ENCODE data around the gene SEPTIN1. TPM values are rescaled to one million over a fixed set of nuclear protein-coding genes. Genes with fewer than 3 reads are reported as not detected.
"Not testable (repeated sequence)": the region's sequence is repeated elsewhere in the genome, so short reads cannot be mapped to it uniquely, and the experiment has no call there.

Gene SEPTIN1
- total and polyA plus RNA-seq, 2 experiments from 2014 or later: 0.21 to 3.9 TPM

- H3K4me3 ChIP-seq; H3K27me3 Mint-ChIP-seq (ENCODE audit: insufficient read depth, low read depth, poor library complexity); H3K36me3 Mint-ChIP-seq (ENCODE audit: low read depth); H3K4me3 Mint-ChIP-seq; H3F3A ChIP-seq (replicated peaks; ENCODE audit: low read depth); H3K4me2 ChIP-seq; H3K27me3 ChIP-seq (ENCODE audit: insufficient read depth); H3K36me3 ChIP-seq (ENCODE audit: insufficient read depth); H3K9me3 Mint-ChIP-seq; ATAC-seq; H3K4me1 ChIP-seq (ENCODE audit: insufficient read depth); H3K27ac Mint-ChIP-seq; H3K4me1 Mint-ChIP-seq; H2AFZ ChIP-seq; DNase-seq (ENCODE audit: low spot score); H3K9me2 ChIP-seq (ENCODE audit: insufficient read depth); H3K27ac ChIP-seq (ENCODE audit: low read depth); H4K20me1 ChIP-seq (replicated peaks; ENCODE audit: insufficient read depth); H3K79me2 ChIP-seq (replicated peaks; ENCODE audit: insufficient read depth): not testable (repeated sequence)
Measured at GRCh38 chr16:30341971-30342370, 40.4 kb downstream of the SEPTIN1 start.

- Mint-ChIP-seq H3K4me3 (no peak overlapping the region), H3K36me3 (ENCODE audit: low read depth) (no peaks in the 10 kb centered on the region; the same call in 2 of the 3 replicates), H3K27me3 (ENCODE audit: insufficient read depth, low read depth, poor library complexity) (peaks cover 8% of the 10 kb centered on the region), H3K4me1 (peaks cover 5% of the 10 kb centered on the region; the same call in 2 of the 3 replicates), H3K27ac (no peak overlapping the region), H3K9me3 (no peaks in the 10 kb centered on the region; the same call in 2 of the 3 replicates)
- ATAC-seq (no peak), DNase-seq (ENCODE audit: low spot score) (no peak)
- Histone ChIP-seq H3K79me2 (replicated peaks; ENCODE audit: insufficient read depth) (no peaks in the 10 kb centered on the region), H4K20me1 (replicated peaks; ENCODE audit: insufficient read depth) (no peaks in the 10 kb centered on the region), H3K4me1 (ENCODE audit: insufficient read depth) (no peaks in the 10 kb centered on the region; the same call in 1 of the 2 replicates), H3K27me3 (ENCODE audit: insufficient read depth) (no peaks in the 10 kb centered on the region), H3K4me3 (no peak overlapping the region), H3F3A (replicated peaks; ENCODE audit: low read depth) (no peaks in the 10 kb centered on the region), H3K27ac (ENCODE audit: low read depth) (no peak overlapping the region), H3K4me2 (no peak overlapping the region), H3K36me3 (ENCODE audit: insufficient read depth) (no peaks in the 10 kb centered on the region), H2AFZ (peak overlapping the region; percentile 66; the same call in 1 of the 2 replicates), H3K9me2 (ENCODE audit: insufficient read depth) (no peaks in the 10 kb centered on the region)
- TF ChIP-seq EZH2 (IDR thresholded peaks at IDR 0.05; ENCODE audit: low read depth, unreplicated experiment): no peak
- TF ChIP-seq ZNF114 (CRISPR knock-in tag; IDR thresholded peaks at IDR 0.05): no peak
- no peak for TF ChIP-seq CREB1 (CRISPR knock-in tag; IDR thresholded peaks at IDR 0.05; ENCODE audit: low read depth)
- no peak for TF ChIP-seq JUNB (IDR thresholded peaks at IDR 0.05; ENCODE audit: unreplicated experiment)
- TF ChIP-seq ZNF331 (CRISPR knock-in tag; IDR thresholded peaks at IDR 0.05; ENCODE audit: low read depth): no peak
- no peak for TF ChIP-seq STAT1 (IDR thresholded peaks at IDR 0.05; ENCODE audit: unreplicated experiment)
- TF ChIP-seq CTCF (conservative IDR thresholded peaks at IDR 0.05; ENCODE audit: low read depth in 2 of 2): no peak
- TF ChIP-seq POLR2AphosphoS5 (IDR thresholded peaks at IDR 0.05; ENCODE audit: low read depth): no peak
- no peak for TF ChIP-seq ZNF462 (CRISPR knock-in tag; IDR thresholded peaks at IDR 0.05)
- no peak for TF ChIP-seq REST (IDR thresholded peaks at IDR 0.05; ENCODE audit: unreplicated experiment)
Measured at GRCh38 chr16:30340621-30341020, 41.7 kb downstream of the SEPTIN1 start.
